Measurements from ENCODE around the gene CYP3A5.
"Not testable (repeated sequence)": the region's sequence is repeated elsewhere in the genome, so short reads cannot be mapped to it uniquely, and the experiment has no call there.

CYP3A5 gene

GRCh38 chr7:99665312-99666012, 14.3 kb downstream of the CYP3A5 start:
- H3K4me1 ChIP-seq (ENCODE audit: control insufficient read depth, insufficient read depth, low read length, poor library complexity, severe bottlenecking) = no peaks in the 10 kb centered on the region
- H3K4me3 ChIP-seq (ENCODE audit: extremely low read depth, insufficient read depth, low read length, poor library complexity, severe bottlenecking) = no peak overlapping the region
- H3K9me3 ChIP-seq (ENCODE audit: control insufficient read depth, low read length) = no peaks in the 10 kb centered on the region
- H3K27ac ChIP-seq (ENCODE audit: low read depth, low read length, severe bottlenecking) = no peak overlapping the region
- no peaks in the 10 kb centered on the region for H3K36me3 ChIP-seq (ENCODE audit: control insufficient read depth, insufficient read depth, low read length)
- no CpG with 5 or more reads among the region's 3 CpGs for WGBS, 2 experiments (ENCODE audit: insufficient coverage in 2 of 2)

- not testable (repeated sequence) for H3K27ac ChIP-seq (ENCODE audit: low read depth, low read length, severe bottlenecking); H3K9me3 ChIP-seq (ENCODE audit: control insufficient read depth, low read length); H3K4me3 ChIP-seq (ENCODE audit: extremely low read depth, insufficient read depth, low read length, poor library complexity, severe bottlenecking); H3K36me3 ChIP-seq (ENCODE audit: control insufficient read depth, insufficient read depth, low read length); H3K4me1 ChIP-seq (ENCODE audit: control insufficient read depth, insufficient read depth, low read length, poor library complexity, severe bottlenecking)
- WGBS, 2 experiments (ENCODE audit: insufficient coverage in 2 of 2) = 83% methylated on average over 1 of the region's 5 CpGs; no CpG with 5 or more reads in 1 of the 2 experiments
Measured at GRCh38 chr7:99657879-99658278, 21.9 kb downstream of the CYP3A5 start.

- not testable (repeated sequence) for H3K9me3 ChIP-seq (ENCODE audit: control insufficient read depth, low read length); H3K4me3 ChIP-seq (ENCODE audit: extremely low read depth, insufficient read depth, low read length, poor library complexity, severe bottlenecking); H3K4me1 ChIP-seq (ENCODE audit: control insufficient read depth, insufficient read depth, low read length, poor library complexity, severe bottlenecking); H3K27ac ChIP-seq (ENCODE audit: low read depth, low read length, severe bottlenecking); H3K36me3 ChIP-seq (ENCODE audit: control insufficient read depth, insufficient read depth, low read length)
- 40 to 100% methylated on average over 1 of the region's 3 CpGs for WGBS, 2 experiments (ENCODE audit: insufficient coverage in 2 of 2)
Measured at GRCh38 chr7:99654626-99655025, 25.2 kb downstream of the CYP3A5 start.

GRCh38 chr7:99653754-99654153, 26.0 kb downstream of the CYP3A5 start:
- H3K27ac ChIP-seq (ENCODE audit: low read depth, low read length, severe bottlenecking) = no peak overlapping the region
- no peaks in the 10 kb centered on the region for H3K9me3 ChIP-seq (ENCODE audit: control insufficient read depth, low read length)
- no peaks in the 10 kb centered on the region for H3K4me1 ChIP-seq (ENCODE audit: control insufficient read depth, insufficient read depth, low read length, poor library complexity, severe bottlenecking)
- no peaks in the 10 kb centered on the region for H3K36me3 ChIP-seq (ENCODE audit: control insufficient read depth, insufficient read depth, low read length)
- 100% methylated on average over 2 of the region's 3 CpGs; no CpG with 5 or more reads in 1 of the 2 experiments for WGBS, 2 experiments (ENCODE audit: insufficient coverage in 2 of 2)
- no peak overlapping the region for H3K4me3 ChIP-seq (ENCODE audit: extremely low read depth, insufficient read depth, low read length, poor library complexity, severe bottlenecking)

GRCh38 chr7:99653269-99653668, 26.5 kb downstream of the CYP3A5 start:
- H3K27ac ChIP-seq (ENCODE audit: low read depth, low read length, severe bottlenecking); H3K9me3 ChIP-seq (ENCODE audit: control insufficient read depth, low read length); H3K4me1 ChIP-seq (ENCODE audit: control insufficient read depth, insufficient read depth, low read length, poor library complexity, severe bottlenecking); H3K36me3 ChIP-seq (ENCODE audit: control insufficient read depth, insufficient read depth, low read length); H3K4me3 ChIP-seq (ENCODE audit: extremely low read depth, insufficient read depth, low read length, poor library complexity, severe bottlenecking): not testable (repeated sequence)
- WGBS, 2 experiments (ENCODE audit: insufficient coverage in 2 of 2) = no CpG with 5 or more reads among the region's 4 CpGs

GRCh38 chr7:99652671-99653070, 27.1 kb downstream of the CYP3A5 start:
- H3K27ac ChIP-seq (ENCODE audit: low read depth, low read length, severe bottlenecking) = no peak overlapping the region

GRCh38 chr7:99651290-99651689, 28.5 kb downstream of the CYP3A5 start:
- Histone ChIP-seq H3K9me3 (ENCODE audit: control insufficient read depth, low read length) (no peaks in the 10 kb centered on the region), H3K27ac (ENCODE audit: low read depth, low read length, severe bottlenecking) (no peak overlapping the region), H3K36me3 (ENCODE audit: control insufficient read depth, insufficient read depth, low read length) (no peaks in the 10 kb centered on the region), H3K4me1 (ENCODE audit: control insufficient read depth, insufficient read depth, low read length, poor library complexity, severe bottlenecking) (no peaks in the 10 kb centered on the region), H3K4me3 (ENCODE audit: extremely low read depth, insufficient read depth, low read length, poor library complexity, severe bottlenecking) (no peak overlapping the region)
- WGBS, 2 experiments (ENCODE audit: insufficient coverage in 2 of 2) = 90% methylated on average over 2 of the region's 2 CpGs; no CpG with 5 or more reads in 1 of the 2 experiments

More at GRCh38 chr7:99652671-99653070, 27.1 kb downstream of the CYP3A5 start:
- Histone ChIP-seq H3K4me3 (ENCODE audit: extremely low read depth, insufficient read depth, low read length, poor library complexity, severe bottlenecking) (no peak overlapping the region), H3K9me3 (ENCODE audit: control insufficient read depth, low read length) (no peaks in the 10 kb centered on the region), H3K4me1 (ENCODE audit: control insufficient read depth, insufficient read depth, low read length, poor library complexity, severe bottlenecking) (no peaks in the 10 kb centered on the region), H3K36me3 (ENCODE audit: control insufficient read depth, insufficient read depth, low read length) (no peaks in the 10 kb centered on the region)
- 100% methylated on average over 1 of the region's 2 CpGs; no CpG with 5 or more reads in 1 of the 2 experiments for WGBS, 2 experiments (ENCODE audit: insufficient coverage in 2 of 2)

- 50 to 83% methylated on average over 1 to 2 of the region's 2 CpGs for WGBS, 2 experiments (ENCODE audit: insufficient coverage in 2 of 2)
- H3K4me3 ChIP-seq (ENCODE audit: extremely low read depth, insufficient read depth, low read length, poor library complexity, severe bottlenecking) = no peak overlapping the region
- H3K9me3 ChIP-seq (ENCODE audit: control insufficient read depth, low read length) = no peaks in the 10 kb centered on the region
- H3K4me1 ChIP-seq (ENCODE audit: control insufficient read depth, insufficient read depth, low read length, poor library complexity, severe bottlenecking) = no peaks in the 10 kb centered on the region
- peaks cover 6% of the 10 kb centered on the region for H3K36me3 ChIP-seq (ENCODE audit: control insufficient read depth, insufficient read depth, low read length)
- H3K27ac ChIP-seq (ENCODE audit: low read depth, low read length, severe bottlenecking) = no peak overlapping the region
Measured at GRCh38 chr7:99648843-99649242, 31.0 kb downstream of the CYP3A5 start.

- Histone ChIP-seq H3K36me3 (ENCODE audit: control insufficient read depth, insufficient read depth, low read length) (peaks cover 6% of the 10 kb centered on the region), H3K27ac (ENCODE audit: low read depth, low read length, severe bottlenecking) (no peak overlapping the region), H3K4me1 (ENCODE audit: control insufficient read depth, insufficient read depth, low read length, poor library complexity, severe bottlenecking) (no peaks in the 10 kb centered on the region), H3K9me3 (ENCODE audit: control insufficient read depth, low read length) (no peaks in the 10 kb centered on the region), H3K4me3 (ENCODE audit: extremely low read depth, insufficient read depth, low read length, poor library complexity, severe bottlenecking) (no peak overlapping the region)
- WGBS, 2 experiments (ENCODE audit: insufficient coverage in 2 of 2) = no CpG with 5 or more reads among the region's 1 CpG
Measured at GRCh38 chr7:99645590-99645989, 34.2 kb downstream of the CYP3A5 start.

GRCh38 chr7:99644431-99644830, 35.4 kb downstream of the CYP3A5 start:
- Histone ChIP-seq H3K9me3 (ENCODE audit: control insufficient read depth, low read length) (no peaks in the 10 kb centered on the region), H3K36me3 (ENCODE audit: control insufficient read depth, insufficient read depth, low read length) (peaks cover 6% of the 10 kb centered on the region), H3K27ac (ENCODE audit: low read depth, low read length, severe bottlenecking) (no peak overlapping the region), H3K4me1 (ENCODE audit: control insufficient read depth, insufficient read depth, low read length, poor library complexity, severe bottlenecking) (no peaks in the 10 kb centered on the region), H3K4me3 (ENCODE audit: extremely low read depth, insufficient read depth, low read length, poor library complexity, severe bottlenecking) (no peak overlapping the region)
- WGBS, 2 experiments (ENCODE audit: insufficient coverage in 2 of 2) = 80 to 90% methylated on average over 1 to 2 of the region's 3 CpGs

GRCh38 chr7:99643464-99643863, 36.3 kb downstream of the CYP3A5 start:
- 92% methylated on average over 2 of the region's 2 CpGs; no CpG with 5 or more reads in 1 of the 2 experiments for WGBS, 2 experiments (ENCODE audit: insufficient coverage in 2 of 2)

More at GRCh38 chr7:99643464-99643863, 36.3 kb downstream of the CYP3A5 start:
- H3K4me1 ChIP-seq (ENCODE audit: control insufficient read depth, insufficient read depth, low read length, poor library complexity, severe bottlenecking) = no peaks in the 10 kb centered on the region
- peaks cover 6% of the 10 kb centered on the region for H3K36me3 ChIP-seq (ENCODE audit: control insufficient read depth, insufficient read depth, low read length)
- H3K9me3 ChIP-seq (ENCODE audit: control insufficient read depth, low read length) = no peaks in the 10 kb centered on the region
- no peak overlapping the region for H3K27ac ChIP-seq (ENCODE audit: low read depth, low read length, severe bottlenecking)
- H3K4me3 ChIP-seq (ENCODE audit: extremely low read depth, insufficient read depth, low read length, poor library complexity, severe bottlenecking) = no peak overlapping the region
